Measurements from ENCODE around the gene WDR59. TPM values are rescaled to one million over a fixed set of nuclear protein-coding genes. Genes with fewer than 3 reads are reported as not detected.

WDR59 gene
- total RNA-seq, 2 donors from 2014 or later = 90.2 to 112 TPM

DNA sequence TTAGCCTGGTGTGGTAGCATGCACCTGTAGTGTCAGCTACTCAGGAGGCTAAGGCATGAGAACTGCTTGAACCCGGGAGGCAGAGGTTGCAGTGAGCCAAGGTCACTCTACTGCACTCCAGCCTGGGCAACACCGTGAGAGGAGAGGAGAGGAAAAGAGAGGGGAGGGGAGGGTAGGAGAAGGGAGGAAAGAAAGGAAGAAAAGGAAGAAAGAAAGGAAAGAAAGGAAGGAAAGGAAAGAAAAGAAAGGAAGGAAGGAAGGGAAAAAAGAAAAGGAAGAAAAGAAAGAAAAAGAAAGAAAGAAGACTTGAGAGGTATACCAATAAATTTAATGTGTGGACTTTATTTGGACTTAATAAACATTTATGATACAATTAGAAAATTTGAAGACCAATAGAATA lies 143.5 kb downstream of the WDR59 start:
- H3K4me1 Mint-ChIP-seq = no peaks in the 10 kb centered on the region
- H3K9me3 ChIP-seq (ENCODE audit: control insufficient read depth, low read length, poor library complexity, severe bottlenecking) = no peaks in the 10 kb centered on the region
- H3K27me3 Mint-ChIP-seq = peaks cover 4% of the 10 kb centered on the region
- ATAC-seq = no peak
- no peak for DNase-seq
- H3K27ac Mint-ChIP-seq = no peak overlapping the region
- H3K4me3 Mint-ChIP-seq = no peak overlapping the region
- H3K36me3 Mint-ChIP-seq (ENCODE audit: low read depth) = no peaks in the 10 kb centered on the region

DNA sequence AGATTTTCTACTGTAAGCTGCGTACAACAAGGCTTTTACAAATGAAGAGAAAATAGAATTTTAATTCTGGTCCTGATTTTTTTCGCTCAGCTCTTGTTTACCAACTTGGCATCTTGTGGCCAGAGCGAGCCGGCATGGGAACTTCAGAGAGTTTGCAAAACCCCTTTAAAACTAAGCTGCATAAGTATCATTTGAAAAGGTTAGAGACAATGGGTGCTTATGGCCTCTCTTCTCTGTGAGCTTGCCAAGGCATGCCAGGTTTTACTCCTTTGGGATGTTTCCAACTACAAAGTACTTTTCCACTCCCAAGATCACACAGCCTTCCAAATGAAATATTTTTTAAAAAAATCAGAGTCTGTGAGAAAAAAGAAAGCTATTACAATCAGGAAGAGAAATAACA lies 147.9 kb downstream of the WDR59 start:
- no peaks in the 10 kb centered on the region for H3K36me3 Mint-ChIP-seq (ENCODE audit: low read depth)

DNA sequence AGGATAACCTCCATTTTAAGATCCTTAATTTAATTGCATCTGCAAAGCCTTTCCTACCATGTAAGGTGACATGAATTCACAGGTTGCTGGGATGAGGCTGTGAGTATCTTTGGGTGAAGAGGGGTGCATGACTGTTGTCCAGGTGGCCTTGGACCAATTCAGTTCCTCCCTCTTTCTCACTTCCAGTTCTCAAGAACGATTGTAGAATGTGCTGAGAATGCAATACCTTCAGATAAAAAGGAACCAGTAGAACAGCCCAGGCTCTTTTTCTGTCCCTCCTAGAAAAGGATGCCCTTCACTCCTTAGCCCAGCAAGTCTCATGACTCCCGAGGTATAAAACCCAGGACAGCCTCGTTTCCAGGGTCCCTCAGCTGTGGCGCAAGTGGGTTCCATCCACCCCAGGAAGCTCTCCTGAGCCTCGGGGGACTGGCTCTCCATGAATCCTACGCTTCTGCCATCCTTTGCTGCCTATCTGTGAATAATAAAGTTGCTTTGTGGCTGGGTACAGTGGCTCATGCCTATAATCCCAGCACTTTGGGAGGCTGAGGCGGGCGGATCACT lies 148.7 kb downstream of the WDR59 start:
- no peak overlapping the region for H3K27ac Mint-ChIP-seq
- H3K27me3 Mint-ChIP-seq = peaks cover 15% of the 10 kb centered on the region
- no peaks in the 10 kb centered on the region for H3K9me3 ChIP-seq (ENCODE audit: control insufficient read depth, low read length, poor library complexity, severe bottlenecking)
- no peaks in the 10 kb centered on the region for H3K36me3 Mint-ChIP-seq (ENCODE audit: low read depth)
- H3K4me1 Mint-ChIP-seq = no peaks in the 10 kb centered on the region
- DNase-seq (no peak), ATAC-seq (no peak)
- no peak overlapping the region for H3K4me3 Mint-ChIP-seq

More for the DNA sequence above, 147.9 kb downstream of the WDR59 start:
- ATAC-seq (no peak), DNase-seq (no peak)
- Mint-ChIP-seq H3K4me1 (no peaks in the 10 kb centered on the region), H3K27me3 (peaks cover 7% of the 10 kb centered on the region), H3K4me3 (no peak overlapping the region), H3K27ac (no peak overlapping the region)
- no peaks in the 10 kb centered on the region for H3K9me3 ChIP-seq (ENCODE audit: control insufficient read depth, low read length, poor library complexity, severe bottlenecking)

DNA sequence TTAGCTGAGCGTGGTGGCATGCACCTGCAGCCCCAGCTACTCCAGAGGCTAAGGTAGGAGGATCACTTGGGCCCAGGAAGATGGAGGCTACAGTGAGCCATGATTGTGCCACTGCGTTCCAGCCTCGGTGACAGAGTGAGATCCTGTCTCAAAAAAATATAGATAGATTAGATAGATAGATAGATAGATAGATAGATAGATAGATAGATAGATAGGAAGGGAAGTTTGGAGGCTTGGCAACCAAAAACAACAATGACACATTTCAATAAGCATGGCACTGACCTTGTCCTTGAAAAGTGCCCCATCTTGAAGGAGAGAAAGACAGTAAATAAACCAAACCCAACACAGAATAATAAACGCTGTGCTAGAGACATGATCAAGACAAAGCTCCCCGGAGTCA lies 152.7 kb downstream of the WDR59 start:
- ATAC-seq = no peak
- Mint-ChIP-seq H3K36me3 (ENCODE audit: low read depth) (no peaks in the 10 kb centered on the region), H3K27ac (no peak overlapping the region), H3K4me1 (no peaks in the 10 kb centered on the region), H3K4me3 (no peak overlapping the region), H3K27me3 (peaks cover 12% of the 10 kb centered on the region)
- H3K9me3 ChIP-seq (ENCODE audit: control insufficient read depth, low read length, poor library complexity, severe bottlenecking) = peaks cover 7% of the 10 kb centered on the region
- no peak for DNase-seq

DNA sequence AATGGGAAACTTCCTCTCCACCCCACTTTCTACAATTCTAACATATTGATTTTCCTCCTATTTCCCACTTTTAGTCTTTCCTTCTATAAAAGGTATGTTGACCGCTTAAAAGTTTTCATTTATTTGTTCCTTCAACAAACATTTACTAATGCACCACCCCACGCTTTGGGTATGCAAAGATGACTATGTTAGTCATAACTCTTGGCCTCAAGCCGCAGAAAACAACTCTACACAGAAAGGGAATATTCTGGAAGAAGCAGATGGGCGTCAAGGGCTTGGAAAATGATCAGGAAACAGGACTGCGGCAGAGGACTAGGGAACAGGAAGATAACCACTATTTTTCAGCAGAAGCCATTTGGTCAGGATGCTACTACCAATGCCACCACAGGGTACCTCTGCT lies 153.5 kb downstream of the WDR59 start:
- no peak for DNase-seq
- H3K36me3 Mint-ChIP-seq (ENCODE audit: low read depth) = no peaks in the 10 kb centered on the region
- H3K27me3 Mint-ChIP-seq = peaks cover 12% of the 10 kb centered on the region
- peaks cover 7% of the 10 kb centered on the region for H3K9me3 ChIP-seq (ENCODE audit: control insufficient read depth, low read length, poor library complexity, severe bottlenecking)
- H3K4me1 Mint-ChIP-seq = peaks cover 2% of the 10 kb centered on the region
- no peak overlapping the region for H3K4me3 Mint-ChIP-seq
- no peak overlapping the region for H3K27ac Mint-ChIP-seq
- no peak for ATAC-seq

DNA sequence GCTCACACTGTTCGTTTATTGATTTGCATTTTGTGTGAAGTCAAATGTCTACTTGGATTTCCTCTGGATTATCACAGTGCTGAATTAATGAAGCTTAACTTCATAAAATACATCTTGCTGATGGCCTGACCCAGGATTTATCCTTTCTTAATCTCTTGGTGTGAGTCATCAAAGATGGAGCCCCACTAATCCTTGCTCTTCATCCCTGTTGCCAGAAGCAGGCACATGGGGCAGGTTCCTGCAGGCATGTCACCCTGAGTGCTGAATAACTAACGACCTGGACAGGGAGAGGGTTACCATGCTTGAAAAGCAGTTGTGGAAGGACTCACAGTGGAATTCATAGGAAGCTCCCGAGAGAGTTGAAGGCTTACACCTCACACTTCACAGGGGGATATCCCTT lies 154.3 kb downstream of the WDR59 start:
- peaks cover 7% of the 10 kb centered on the region for H3K9me3 ChIP-seq (ENCODE audit: control insufficient read depth, low read length, poor library complexity, severe bottlenecking)
- no peaks in the 10 kb centered on the region for H3K36me3 Mint-ChIP-seq (ENCODE audit: low read depth)
- DNase-seq (no peak), ATAC-seq (no peak)
- peaks cover 3% of the 10 kb centered on the region for H3K4me1 Mint-ChIP-seq
- H3K4me3 Mint-ChIP-seq = no peak overlapping the region
- peaks cover 12% of the 10 kb centered on the region for H3K27me3 Mint-ChIP-seq
- H3K27ac Mint-ChIP-seq = no peak overlapping the region

DNA sequence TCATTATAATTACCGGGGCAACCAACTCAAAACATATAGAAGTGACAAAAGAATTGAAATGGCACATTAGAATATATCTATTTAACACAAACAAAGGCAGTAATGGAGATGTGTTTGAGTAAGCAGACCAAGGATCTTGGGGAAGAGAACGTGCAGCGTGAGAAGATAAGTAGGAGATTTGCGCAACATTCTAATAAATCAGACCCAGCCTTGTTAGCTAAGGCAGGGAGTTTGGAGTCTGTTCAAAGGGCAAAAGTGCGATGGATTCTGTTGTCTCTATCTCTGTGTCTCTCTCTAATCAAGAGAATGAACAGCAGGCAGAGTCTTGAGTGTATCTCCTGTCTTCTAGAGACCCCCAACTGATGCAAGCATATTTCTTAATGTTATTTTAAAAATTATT lies 155.3 kb downstream of the WDR59 start:
- Mint-ChIP-seq H3K27me3 (peaks cover 12% of the 10 kb centered on the region), H3K27ac (no peak overlapping the region), H3K36me3 (ENCODE audit: low read depth) (no peaks in the 10 kb centered on the region), H3K4me3 (no peak overlapping the region), H3K4me1 (peaks cover 3% of the 10 kb centered on the region)
- no peak for DNase-seq
- peaks cover 7% of the 10 kb centered on the region for H3K9me3 ChIP-seq (ENCODE audit: control insufficient read depth, low read length, poor library complexity, severe bottlenecking)
- ATAC-seq = no peak

DNA sequence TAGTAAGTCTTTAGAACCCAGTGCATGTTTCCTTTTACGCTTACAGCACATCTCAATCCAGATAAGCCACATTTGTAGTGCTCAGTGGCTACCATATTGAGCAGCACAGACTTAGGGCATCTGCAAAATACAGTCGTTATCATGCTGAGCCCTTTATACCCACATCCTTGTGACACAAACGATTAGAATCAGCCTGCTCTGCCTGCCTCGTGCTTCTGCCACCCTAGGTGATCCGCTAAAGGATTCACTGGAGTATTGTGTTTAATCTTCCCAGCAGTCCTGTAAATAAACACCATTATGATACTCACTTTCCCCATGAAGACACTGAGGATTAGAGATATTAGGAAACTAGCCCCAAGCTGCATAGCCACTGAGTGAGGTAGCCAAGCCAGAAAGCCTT lies 159.0 kb downstream of the WDR59 start:
- peaks cover 24% of the 10 kb centered on the region for H3K27me3 Mint-ChIP-seq
- no peak overlapping the region for H3K4me3 Mint-ChIP-seq

DNA sequence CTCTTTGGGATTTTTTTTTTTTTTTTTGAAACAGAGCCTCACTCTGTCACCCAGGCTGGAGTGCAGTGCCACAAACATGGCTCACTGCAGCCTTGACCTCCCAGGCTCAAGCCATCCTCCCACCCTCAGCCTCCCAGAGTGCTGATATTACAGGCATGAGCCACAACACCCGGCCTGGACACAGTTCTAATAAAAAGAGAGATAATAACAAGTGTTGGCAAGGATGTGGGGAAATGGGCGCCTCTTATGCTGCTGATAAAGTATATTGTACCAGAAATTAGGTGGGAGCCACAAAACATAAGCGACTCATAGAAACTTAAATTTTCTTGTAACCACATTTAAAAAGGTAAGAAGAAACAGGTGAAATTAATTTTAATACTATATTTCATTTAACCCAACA lies 159.9 kb downstream of the WDR59 start:
- DNase-seq (no peak), ATAC-seq (no peak)
- H3K27me3 Mint-ChIP-seq = peaks cover 27% of the 10 kb centered on the region
- H3K4me1 Mint-ChIP-seq = peaks cover 3% of the 10 kb centered on the region
- peaks cover 7% of the 10 kb centered on the region for H3K9me3 ChIP-seq (ENCODE audit: control insufficient read depth, low read length, poor library complexity, severe bottlenecking)
- no peaks in the 10 kb centered on the region for H3K36me3 Mint-ChIP-seq (ENCODE audit: low read depth)
- H3K27ac Mint-ChIP-seq = no peak overlapping the region
- no peak overlapping the region for H3K4me3 Mint-ChIP-seq

More for the DNA sequence above, 159.0 kb downstream of the WDR59 start:
- Mint-ChIP-seq H3K4me1 (peaks cover 3% of the 10 kb centered on the region), H3K36me3 (ENCODE audit: low read depth) (no peaks in the 10 kb centered on the region), H3K27ac (no peak overlapping the region)
- DNase-seq (no peak), ATAC-seq (no peak)
- H3K9me3 ChIP-seq (ENCODE audit: control insufficient read depth, low read length, poor library complexity, severe bottlenecking) = peaks cover 7% of the 10 kb centered on the region

Other genes with a start within 250 kb of the WDR59 start
- 1 to 10 TPM in 1 of 2 donors, under 1 TPM in 1; 0.73 to 1.7 TPM for gene FA2H, start 210.3 kb downstream of the WDR59 start, total RNA-seq
- 10 to 100 TPM; 10.7 to 18.1 TPM for gene ZNRF1, start 13.9 kb upstream of the WDR59 start, total RNA-seq
- under 1 TPM in 1 of 2 donors, not detected in 1; 0.62 TPM for gene LDHD, start 131.7 kb upstream of the WDR59 start, total RNA-seq
- 10 to 100 TPM; 10.2 to 10.4 TPM for gene ZFP1, start 163.4 kb upstream of the WDR59 start, total RNA-seq
- not detected for gene CTRB2, start 222.0 kb upstream of the WDR59 start, total RNA-seq
- gene CTRB1, start 233.9 kb upstream of the WDR59 start, total RNA-seq = not detected